HepG2 (cell line): ENCODE measurements around the gene NOBOX. TPM values are rescaled to one million over a fixed set of nuclear protein-coding genes. Genes with fewer than 3 reads are reported as not detected.

Experiments used
- polyA plus RNA-seq, 8 experiments: library from polyadenylated mRNA; depleted of rRNA in 3 of 8; stranded (reverse) in 7 of 8; unstranded in 1 of 8; fragments of >200 nt; fragmentation: Illumina TruSeq in 4 of 8; extraction: Trizol in 4 of 8; gene quantifications; 2 replicates each; pipeline versions ENCODE4 v1.2.1 to v1.2.3, GENCODE V29; 2011 to 2016; ENCODE audit warnings: low read depth in 4 of 8, missing spikeins in 1 of 8, mixed read lengths in 1 of 8; ENCODE audit not compliant: insufficient read depth in 1 of 8
- small RNA-seq, 3 experiments: library from RNA; depleted of rRNA; stranded (forward); fragments of <200 nt; gene quantifications; one replicate each; pipeline ENCODE3, GENCODE V24; 2012; ENCODE audit warnings: low read depth in 2 of 3, low replicate concordance in 1 of 3; ENCODE audit not compliant: insufficient read length in 3 of 3, insufficient read depth in 2 of 3
- total RNA-seq, 5 experiments: library from RNA; depleted of rRNA; stranded (reverse); fragments of >200 nt; fragmentation: Illumina TruSeq; extraction: Trizol; gene quantifications; 2 replicates each; pipeline ENCODE4 v1.2.3, GENCODE V29; 2016; ENCODE audit warnings: low read depth in 1 of 5

NOBOX gene
- total and polyA plus RNA-seq, 2 of the 13 experiments (the other 11 are each of a cell fraction or from before 2014, with no cell fraction given), result not detected

Small RNA genes within 50 kb of the gene (small RNA-seq; reads per million reads assigned to genes)
- 0 to 0.97 (median 0) reads per million in 3 experiments for gene RNU6ATAC40P

Other genes starting within 250 kb of the NOBOX start
- not detected in 2 replicates for gene CTAGE4, start 220.2 kb downstream of the NOBOX start, total RNA-seq (2016; rRNA removed; fragmentation: Illumina TruSeq; extraction: Trizol)
- not detected in 2 replicates for gene CTAGE4, start 220.2 kb downstream of the NOBOX start, polyA plus RNA-seq (2011; rRNA removed)
- gene ARHGEF35, start 207.9 kb downstream of the NOBOX start, total RNA-seq (2016; rRNA removed; fragmentation: Illumina TruSeq; extraction: Trizol), result 0.18 TPM in 1 of 2 replicates, not detected in the other
- 0.03 TPM in 1 of 2 replicates, not detected in the other for gene ARHGEF35, start 207.9 kb downstream of the NOBOX start, polyA plus RNA-seq (2011; rRNA removed)
- not detected in 2 replicates for gene OR2A42, start 164.1 kb downstream of the NOBOX start, total RNA-seq (2016; rRNA removed; fragmentation: Illumina TruSeq; extraction: Trizol)
- not detected in 2 replicates for gene OR2A42, start 164.1 kb downstream of the NOBOX start, polyA plus RNA-seq (2011; rRNA removed)
- not detected in 2 replicates for gene OR2A7, start 138.9 kb downstream of the NOBOX start, total RNA-seq (2016; rRNA removed; fragmentation: Illumina TruSeq; extraction: Trizol)
- not detected in 2 replicates for gene OR2A7, start 138.9 kb downstream of the NOBOX start, polyA plus RNA-seq (2011; rRNA removed)
- gene CTAGE8, start 134.4 kb downstream of the NOBOX start, total RNA-seq (2016; rRNA removed; fragmentation: Illumina TruSeq; extraction: Trizol), result not detected in 2 replicates
- gene CTAGE8, start 134.4 kb downstream of the NOBOX start, polyA plus RNA-seq (2011; rRNA removed), result not detected in 2 replicates
- not detected in 2 replicates for gene OR2A1, start 91.3 kb downstream of the NOBOX start, total RNA-seq (2016; rRNA removed; fragmentation: Illumina TruSeq; extraction: Trizol)
- not detected in 2 replicates for gene OR2A1, start 91.3 kb downstream of the NOBOX start, polyA plus RNA-seq (2011; rRNA removed)
- 1.2 and 1.3 TPM in 2 replicates for gene ARHGEF5, start 48.3 kb downstream of the NOBOX start, total RNA-seq (2016; rRNA removed; fragmentation: Illumina TruSeq; extraction: Trizol)
- gene ARHGEF5, start 48.3 kb downstream of the NOBOX start, polyA plus RNA-seq (2011; rRNA removed), result 1.3 and 1.7 TPM in 2 replicates